HG03095 (cell line): ENCODE data around the gene RPS6KA4.
"Not testable (repeated sequence)": the region's sequence is repeated elsewhere in the genome, so short reads cannot be mapped to it uniquely, and the experiment has no call there.

Experiments
- ATAC-seq: cut with Tn5 transposase; IDR thresholded peaks from one replicate; pipeline ENCODE4 v1.9.1; 2021; ENCODE audit warnings: moderate library complexity; ENCODE audit not compliant: unreplicated experiment

The RPS6KA4 gene

GRCh38 chr11:64413417-64413816 is 54.5 kb downstream of the RPS6KA4 start:
- ATAC-seq: no peak

- no peak for ATAC-seq
These were observed 56.3 kb downstream of the RPS6KA4 start for GRCh38 chr11:64415286-64415685.

- ATAC-seq: no peak
These were observed 57.2 kb downstream of the RPS6KA4 start for GRCh38 chr11:64415996-64416728.

GRCh38 chr11:64418233-64418632 is 59.3 kb downstream of the RPS6KA4 start:
- ATAC-seq: not testable (repeated sequence)

GRCh38 chr11:64419257-64419790 is 60.4 kb downstream of the RPS6KA4 start:
- no peak for ATAC-seq

- ATAC-seq: no peak
These were observed 61.0 kb downstream of the RPS6KA4 start for GRCh38 chr11:64419818-64420485.
